ENCODE measurements around the gene ITIH1.
"Not testable (repeated sequence)": the region's sequence is repeated elsewhere in the genome, so short reads cannot be mapped to it uniquely, and the experiment has no call there.

Gene ITIH1

DNA sequence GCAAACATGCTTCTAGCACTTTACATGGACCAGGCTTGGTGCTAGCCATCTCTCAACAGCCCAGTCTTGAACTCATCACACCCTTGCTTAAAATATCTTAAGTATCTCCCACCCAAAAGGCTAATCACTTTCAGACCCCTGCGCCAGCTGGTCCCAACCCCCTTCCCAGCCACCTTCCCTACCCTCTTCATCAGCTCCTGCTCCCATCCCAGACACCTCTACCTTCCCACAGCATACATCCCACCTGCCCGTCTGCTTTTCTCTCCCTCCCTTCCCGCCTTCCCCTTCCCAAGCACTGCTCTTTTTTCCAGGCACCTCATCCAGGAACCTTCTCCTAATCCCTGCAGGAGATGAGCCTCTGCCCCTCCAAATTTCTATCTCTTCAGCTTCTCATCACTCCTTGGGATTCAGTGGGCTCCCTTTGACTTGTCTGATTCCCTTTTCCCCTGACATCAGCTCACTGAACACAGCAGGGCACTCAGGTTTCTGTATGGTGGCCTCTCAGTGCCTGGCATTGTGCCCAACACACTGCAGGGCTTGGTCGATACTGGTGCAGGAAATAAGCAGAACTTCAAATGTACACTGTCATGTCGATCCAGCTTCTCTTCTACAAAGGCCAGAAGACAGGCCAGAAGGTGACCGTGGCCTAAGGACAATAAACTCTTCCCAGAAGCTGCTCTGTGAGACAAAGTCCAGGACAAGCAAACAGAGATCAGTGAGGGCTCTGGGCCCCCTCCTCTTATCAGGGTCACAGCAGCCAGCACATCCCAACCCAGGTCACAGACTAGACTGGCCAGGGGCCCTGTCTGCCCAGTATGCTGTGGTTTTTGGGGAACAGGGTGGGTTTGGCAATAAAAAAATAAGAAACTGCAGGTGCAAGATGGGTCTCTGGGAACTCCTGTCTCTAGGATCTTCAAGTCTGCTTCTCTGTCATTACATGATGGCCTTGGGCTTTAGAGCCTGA, 2.2 kb upstream of the ITIH1 start:
- no peak for DNase-seq

DNA sequence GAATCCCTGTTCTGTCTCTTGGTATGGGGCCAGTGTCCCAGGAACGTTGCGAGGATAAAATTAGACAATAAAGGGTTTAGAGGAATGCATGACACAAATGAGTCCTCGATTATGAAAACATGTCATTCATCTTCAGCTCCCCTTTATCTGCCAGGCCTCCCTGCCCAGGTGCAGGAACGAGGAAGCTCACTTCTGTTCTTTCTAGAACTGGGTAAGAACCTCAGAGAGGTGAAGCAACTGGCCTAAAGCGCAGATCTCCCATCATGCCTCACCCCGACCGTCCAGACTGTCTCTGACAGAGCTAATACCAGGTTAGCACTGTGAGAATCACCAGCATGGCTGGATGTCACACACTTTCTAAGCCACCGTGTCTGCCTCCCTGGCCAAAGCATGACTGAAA, 1.5 kb upstream of the ITIH1 start:
- no peak for DNase-seq

DNA sequence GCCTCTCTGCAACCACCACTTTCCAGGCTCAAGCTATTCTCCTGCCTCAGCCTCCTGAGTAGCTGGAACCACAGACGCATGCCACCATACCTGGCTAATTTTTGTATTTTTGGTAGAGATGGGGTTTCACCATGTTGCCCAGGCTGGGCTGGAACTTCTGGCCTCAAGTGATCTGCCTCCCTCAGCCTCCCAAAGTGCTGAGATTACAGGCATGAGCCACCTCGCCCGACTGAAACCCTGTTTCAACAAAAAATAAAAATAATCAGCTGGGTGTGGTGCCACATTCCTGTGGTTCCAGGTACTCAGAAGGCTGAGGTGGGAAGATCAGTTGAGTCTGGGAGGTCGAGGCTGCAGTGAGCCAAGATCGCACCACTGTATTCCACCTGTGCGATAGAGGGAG, 913 bp upstream of the ITIH1 start:
- DNase-seq, result not testable (repeated sequence)

DNA sequence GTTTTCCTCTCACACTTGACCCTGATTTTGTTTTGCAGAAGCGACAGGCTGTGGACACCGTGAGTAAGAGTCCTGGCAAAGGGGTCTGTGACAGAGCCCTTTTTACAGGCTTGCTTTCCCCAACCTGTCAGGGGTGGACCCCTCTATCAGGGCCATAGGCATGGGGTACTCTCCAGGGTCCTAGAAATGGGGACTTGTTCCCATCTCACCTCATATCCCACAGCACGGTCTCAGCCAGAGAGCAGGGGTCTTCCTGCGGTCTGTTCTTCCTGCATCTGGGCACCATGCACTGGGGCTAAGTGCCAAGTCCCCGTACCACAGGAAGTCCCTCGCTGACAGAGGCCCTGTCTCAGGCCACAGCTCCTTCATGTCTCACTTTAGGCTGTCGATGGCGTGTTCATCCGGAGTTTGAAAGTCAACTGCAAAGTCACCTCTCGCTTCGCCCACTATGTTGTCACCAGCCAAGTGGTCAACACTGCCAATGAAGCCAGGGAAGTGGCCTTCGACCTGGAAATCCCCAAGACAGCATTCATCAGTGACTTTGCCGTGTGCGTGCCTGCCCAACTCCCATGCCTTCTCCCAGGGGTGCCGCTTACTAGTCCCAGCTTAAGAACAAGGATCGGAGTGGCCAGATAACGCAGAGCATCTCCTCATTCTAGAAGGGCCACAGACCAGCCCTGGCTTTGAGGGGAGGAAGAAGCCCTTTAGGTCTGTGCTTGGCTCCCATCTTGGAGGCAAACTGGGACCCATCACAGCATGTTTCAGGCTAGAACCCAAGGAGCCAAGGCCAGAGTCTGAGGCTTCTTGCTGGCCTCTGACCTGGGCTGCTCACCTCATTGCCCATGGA, 783 bp downstream of the ITIH1 start:
- no peak for DNase-seq

DNA sequence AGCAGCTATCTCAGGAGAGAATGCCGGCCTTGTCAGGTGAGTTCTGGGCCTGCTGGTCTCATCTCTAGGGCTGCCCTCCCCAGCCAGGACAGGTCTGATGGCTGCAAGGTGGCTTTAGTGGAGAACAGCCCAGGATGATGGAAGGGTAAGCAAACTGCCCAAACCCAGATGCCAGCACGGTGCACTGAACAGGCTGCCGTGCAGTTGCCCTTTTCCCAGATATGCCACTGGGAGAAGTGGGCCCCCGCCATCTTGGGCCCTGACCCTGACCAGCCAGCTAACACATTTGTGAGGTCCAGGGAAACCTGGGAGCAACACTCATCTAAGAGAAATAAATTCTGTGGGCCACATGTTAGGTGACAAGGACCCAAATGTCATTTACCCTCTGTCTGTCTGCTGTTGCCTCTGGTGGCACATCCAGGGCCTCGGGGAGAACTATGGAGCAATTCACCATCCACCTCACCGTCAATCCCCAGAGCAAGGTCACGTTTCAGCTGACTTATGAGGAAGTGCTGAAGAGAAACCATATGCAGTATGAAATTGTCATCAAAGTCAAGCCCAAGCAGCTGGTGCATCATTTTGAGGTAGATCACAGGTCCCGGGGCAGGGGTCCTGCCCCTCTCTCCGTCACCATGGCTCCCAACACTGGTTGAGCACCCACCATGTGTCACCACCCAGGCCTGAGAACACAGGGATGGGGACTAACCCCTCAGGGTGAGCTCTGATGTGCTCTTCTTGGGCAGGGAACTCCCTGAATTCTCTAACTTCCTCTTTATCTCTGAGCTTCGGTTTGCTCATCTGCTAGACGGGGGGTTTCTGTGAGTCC, 1.8 kb downstream of the ITIH1 start:
- DNase-seq, result no peak

DNA sequence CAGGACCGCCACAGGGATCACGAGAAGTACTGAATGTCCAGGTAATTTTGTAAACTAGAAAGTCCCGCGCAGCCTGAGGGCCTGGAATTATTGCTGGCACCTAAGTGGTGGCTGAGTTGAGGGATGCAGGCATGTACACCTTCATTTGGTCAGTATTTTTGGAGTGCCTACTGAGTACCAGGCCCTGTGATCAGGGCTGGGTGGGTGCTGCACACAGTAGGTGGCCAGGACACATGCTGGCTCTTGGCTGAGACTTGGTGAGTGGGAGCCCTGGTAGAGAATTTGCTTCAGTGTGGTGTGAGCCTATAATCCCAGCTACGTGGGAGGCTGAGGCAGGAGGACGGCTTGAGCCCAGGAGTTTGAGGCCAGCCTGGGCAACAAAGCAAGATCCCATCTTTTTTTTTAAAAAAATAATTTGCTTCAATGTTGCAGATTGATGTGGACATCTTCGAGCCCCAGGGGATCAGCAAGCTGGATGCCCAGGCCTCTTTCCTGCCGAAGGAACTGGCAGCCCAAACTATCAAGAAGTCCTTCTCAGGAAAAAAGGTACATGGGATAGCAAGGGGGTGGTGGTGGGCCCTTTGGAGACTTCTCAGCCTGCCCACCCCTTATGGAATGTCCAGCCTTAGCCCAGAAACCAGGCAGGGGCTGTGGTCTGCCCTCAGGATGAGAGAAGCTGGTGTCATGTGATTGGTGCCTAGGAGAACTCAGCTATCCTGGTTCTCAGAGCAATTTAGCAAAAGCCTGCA, 2.6 kb downstream of the ITIH1 start:
- no peak for DNase-seq

DNA sequence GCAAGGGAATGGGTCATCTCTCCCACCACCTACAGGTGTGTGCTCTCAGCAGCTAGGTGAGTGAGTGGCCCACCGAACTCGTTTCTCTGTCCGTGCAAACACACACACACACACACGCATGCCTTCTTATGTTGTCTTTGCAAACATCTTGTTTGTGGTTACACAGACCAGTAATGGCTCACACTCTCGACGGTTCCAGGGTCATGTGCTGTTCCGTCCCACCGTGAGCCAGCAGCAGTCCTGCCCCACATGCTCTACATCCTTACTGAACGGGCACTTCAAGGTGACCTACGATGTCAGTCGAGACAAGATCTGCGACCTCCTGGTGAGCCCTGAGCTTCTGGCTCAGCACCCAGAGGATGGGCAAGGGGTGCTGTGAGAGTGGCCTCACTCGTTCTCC, 4.3 kb downstream of the ITIH1 start:
- no peak for DNase-seq

DNA sequence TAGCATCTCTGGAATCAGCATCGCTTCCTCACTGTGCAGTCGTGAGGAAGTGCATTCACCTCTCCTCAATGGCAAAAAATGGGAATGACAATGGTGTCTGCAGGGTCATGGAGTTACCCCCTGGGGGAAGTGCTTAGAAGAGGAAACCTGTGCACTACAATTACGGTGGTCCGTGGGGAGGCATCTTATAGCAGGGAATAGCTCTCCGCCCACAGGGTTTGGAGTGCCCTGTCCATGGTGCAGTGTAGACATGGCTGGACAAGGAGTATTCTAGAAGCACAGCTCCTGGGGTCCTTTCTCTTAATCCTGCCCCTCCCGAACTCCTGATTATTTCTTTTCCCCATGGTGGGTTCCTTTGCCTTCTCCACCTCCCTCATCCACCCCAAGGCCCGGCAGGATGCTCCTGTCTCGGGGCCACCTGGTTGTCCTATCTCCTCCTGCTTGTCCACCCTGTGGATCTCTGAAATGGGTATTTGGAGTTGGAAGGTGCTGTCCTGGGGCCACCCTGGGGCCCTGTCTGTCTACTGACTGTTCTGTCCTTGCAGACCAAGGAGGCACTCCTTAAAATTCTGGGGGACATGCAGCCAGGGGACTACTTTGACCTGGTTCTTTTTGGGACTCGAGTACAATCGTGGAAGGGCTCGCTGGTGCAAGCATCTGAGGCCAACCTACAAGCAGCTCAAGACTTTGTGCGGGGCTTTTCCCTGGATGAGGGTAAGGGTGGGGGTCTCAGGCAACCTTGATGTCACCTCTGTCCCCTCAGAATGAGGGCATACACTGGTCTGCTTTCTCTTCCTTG, 5.2 kb downstream of the ITIH1 start:
- peak; percentile 11 for DNase-seq

DNA sequence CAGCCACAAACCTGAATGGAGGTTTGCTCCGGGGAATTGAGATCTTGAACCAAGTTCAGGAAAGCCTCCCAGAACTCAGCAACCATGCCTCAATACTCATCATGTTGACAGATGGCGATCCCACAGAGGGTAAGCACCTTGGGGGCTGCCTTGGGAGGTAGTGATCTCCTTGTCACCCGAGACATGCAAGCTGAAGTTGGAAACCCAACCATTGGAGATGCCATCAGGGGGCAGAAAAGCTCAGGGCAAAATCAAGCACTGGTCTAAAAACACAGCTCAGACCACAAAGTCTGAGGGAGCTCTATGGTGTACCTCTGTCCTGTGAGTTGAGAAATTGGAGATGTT, 5.8 kb downstream of the ITIH1 start:
- no peak for DNase-seq

DNA sequence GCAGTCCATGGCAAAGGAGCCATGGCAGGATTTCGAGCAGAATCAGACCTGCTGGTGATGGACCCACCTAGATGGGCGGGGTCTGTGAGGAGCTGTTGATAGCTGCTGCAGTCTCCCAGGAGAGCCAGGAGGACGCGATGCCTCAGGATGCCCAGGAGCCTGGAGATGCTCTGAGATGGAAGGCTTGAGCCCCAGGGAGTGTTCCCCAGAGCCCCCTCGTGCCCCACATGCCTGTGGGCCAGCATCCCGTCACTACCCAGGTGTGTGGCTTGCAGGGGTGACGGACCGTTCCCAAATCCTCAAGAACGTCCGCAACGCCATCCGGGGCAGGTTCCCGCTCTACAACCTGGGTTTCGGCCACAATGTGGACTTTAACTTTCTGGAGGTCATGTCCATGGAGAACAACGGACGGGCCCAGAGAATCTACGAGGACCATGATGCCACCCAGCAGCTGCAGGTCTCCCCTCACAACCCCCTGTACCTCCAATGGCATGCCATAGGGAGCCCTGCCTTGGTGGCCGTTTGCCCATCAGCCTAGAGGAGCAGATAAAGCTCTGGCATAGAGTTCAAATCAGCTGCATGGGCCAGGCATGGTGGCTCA, 6.7 kb downstream of the ITIH1 start:
- DNase-seq, result no peak

DNA sequence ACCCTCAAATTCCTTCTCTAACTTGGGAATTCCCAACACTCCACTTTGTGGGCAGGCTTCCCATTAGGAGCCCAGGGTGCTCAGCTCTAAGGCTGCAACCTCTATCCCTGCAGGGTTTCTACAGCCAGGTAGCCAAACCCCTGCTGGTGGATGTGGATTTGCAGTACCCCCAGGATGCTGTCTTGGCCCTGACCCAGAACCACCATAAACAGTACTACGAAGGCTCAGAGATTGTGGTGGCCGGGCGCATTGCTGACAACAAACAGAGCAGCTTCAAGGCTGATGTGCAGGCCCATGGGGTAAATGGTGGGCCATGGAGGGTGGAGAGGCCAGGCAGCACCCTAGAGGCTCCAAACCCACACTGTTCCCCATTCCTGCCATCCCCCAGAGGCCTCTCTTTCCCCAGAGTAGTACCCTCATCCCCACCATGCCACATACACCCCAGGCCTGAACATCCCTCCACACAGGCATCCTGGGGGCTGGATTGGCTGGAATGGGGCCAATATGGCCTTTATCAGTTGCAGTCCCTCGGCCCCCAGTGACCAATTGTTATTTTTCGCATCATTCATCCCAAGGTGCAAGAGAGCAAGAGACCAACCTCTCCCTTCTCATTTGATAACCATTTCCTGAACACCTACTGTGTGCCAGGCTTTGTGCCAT, 7.7 kb downstream of the ITIH1 start:
- no peak for DNase-seq

DNA sequence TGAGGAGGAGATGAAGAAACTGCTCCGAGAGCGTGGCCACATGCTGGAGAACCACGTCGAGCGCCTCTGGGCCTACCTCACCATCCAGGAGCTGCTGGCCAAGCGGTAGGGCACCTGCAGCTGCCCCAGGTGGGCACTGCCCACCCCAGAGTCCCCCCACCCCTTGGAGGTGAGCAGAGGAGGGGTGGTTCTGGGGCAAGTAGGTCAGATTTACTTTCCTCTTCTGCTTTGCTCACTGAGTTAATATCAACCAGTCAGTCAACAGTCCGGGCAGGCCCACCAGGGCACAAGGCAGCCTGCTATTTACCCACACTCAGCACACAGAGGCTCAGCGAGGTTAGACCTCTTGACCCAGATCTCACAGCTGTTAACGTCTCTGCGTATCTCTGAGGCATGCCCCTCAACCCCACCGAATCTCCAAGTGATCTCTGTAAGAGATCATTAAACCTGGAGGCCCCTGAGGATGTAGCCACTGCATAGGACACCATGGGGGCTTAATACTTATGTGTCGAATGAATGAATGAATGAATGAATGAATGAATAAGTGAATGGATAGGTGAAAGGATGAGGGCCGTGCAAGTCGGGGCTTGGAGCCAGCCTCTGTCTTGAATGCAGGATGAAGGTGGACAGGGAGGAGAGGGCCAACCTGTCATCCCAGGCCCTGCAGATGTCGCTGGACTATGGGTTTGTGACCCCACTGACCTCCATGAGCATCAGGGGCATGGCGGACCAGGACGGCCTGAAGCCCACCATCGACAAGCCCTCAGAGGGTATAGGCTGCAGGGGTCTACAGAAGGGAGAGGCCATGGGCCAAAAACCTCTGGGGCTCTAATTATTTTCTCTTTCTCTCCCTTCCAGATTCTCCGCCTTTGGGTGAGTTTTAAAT, 9.2 kb downstream of the ITIH1 start:
- peak; percentile 9 for DNase-seq

DNA sequence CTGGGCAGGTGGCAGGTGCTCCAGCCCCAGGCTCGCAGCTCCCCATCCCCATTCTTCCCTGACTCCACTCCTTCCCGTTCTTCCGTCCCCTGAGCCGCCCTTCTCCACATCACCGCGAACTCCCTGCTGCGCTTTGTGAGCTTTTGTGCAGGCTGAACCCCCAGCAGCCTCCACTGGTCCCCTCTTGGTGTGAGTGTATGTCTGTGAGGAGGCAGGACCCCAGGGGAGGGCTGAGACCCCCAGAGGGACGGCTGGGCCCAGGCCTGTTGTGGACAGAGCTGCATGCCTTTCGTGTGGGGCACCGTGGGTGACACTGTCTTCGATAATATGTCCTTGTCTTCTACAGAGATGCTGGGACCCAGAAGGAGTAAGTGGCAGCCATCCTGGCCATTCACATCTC, 9.8 kb downstream of the ITIH1 start:
- no peak for DNase-seq

DNA sequence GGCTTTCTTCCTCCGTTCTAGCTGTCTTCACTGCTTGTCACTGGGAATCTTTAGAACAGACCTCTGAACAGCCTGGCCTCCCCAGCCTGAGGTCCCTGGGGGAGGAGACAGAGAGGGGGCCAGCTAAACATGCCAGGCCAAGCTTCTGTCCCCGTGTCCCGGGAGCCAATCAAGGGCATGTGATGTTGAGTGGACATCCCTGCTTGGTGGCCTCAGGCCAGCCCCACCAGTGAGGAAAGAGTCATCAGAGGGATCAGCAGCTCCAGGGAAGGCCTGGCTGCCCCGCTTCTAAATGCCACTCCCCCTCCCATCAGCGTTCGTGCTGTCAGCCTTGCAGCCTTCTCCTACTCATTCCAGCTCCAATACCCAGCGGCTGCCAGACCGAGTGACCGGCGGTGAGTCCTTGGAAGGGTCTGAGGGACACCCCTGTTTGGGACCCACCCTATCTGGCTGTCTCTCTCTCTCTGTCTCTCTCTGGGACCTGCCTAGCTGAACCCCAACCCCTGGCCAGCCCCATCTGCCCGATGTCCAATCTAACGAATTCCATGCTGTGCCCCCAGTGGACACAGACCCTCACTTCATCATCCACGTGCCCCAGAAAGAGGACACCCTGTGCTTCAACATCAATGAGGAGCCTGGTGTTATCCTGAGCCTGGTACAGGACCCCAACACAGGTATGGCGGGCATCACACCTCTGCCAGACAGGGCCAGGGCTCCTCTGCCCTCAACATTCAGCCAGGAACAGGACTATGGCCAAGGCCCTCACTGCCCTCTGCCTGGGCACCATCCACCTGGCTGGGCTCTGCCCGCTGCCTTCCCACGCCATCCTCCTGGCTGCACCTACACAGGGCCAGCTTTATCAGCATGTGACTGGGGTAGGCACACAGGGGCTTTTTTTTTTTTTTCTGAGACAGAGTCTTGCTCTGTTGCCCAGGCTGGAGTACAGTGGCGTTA, 10.6 kb downstream of the ITIH1 start:
- DNase-seq, result peak; percentile 12

DNA sequence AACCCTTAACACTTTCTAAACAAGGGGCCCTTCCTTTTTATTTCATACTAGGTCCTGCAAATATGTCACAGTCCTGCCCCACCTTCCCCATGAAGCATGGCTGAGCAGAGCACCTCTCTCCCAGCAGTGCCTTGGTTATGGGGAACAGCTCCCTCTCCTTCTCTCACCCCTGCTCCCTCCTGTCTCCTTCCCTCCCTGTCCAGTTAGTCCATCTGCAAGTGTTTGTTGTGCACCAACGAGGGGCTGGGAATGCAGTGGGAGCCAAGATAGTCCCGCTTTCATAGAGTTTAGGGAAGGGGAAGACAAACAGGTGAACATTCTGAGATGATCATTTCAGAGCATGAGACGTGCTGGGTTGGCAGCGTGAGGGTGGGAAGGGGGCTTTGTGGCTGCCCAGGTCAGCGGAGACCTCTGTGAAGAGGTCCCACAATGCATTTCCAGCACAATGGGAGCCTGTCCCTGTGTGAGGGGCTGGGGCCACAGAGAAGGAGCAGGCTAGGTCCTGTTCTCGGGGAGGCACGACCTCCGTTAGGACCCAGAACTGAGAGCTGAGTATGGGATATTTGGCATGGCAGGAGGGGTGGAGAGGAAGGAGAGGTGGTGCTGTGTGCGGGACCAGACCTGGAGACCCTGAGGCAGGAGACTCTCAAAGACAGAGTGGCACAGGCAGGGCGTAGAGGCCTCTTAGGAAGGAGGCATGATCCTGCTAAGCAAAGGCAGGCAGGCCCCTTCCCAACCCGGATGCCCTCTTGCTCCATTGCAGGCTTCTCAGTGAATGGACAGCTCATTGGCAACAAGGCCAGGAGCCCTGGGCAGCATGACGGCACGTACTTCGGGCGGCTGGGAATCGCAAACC, 11.7 kb downstream of the ITIH1 start:
- no peak for DNase-seq

DNA sequence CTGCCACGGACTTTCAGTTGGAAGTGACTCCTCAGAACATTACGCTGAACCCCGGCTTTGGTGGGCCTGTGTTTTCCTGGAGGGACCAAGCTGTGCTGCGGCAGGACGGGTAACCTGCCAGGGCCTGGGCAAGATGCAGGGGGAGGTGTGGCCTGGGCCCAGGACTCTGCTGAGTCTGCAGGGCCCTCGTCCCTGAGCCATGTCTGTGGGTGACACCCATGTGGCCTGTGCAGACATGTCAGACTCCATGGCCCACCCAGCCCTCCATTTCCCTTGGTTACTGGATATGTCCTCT, 12.3 kb downstream of the ITIH1 start:
- no peak for DNase-seq

DNA sequence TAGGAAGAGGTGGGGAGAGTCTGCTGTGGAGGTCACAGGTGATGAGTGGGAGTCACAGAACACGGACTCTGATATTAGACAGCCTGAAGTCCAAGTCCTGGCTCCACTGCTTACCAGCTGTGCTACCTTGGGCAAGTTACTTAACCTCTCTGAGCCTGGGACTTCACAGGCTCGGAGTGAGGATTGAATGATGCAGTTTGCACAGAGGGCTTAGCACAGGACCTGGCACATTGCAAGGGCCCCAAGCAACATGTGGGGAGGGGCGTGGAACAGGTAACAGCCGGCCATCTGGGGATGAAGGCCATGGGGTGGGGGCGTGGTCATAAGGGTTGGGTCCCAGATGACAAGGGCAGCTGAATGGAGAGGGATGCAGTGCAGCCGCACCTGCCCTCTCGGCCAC, 12.9 kb downstream of the ITIH1 start:
- no peak for DNase-seq
